CD4-positive, alpha-beta T cell treated with Interleukin-10 for 1 hour (primary cell): ENCODE measurements around the gene PRDX3.
"Not testable (repeated sequence)": the region's sequence is repeated elsewhere in the genome, so short reads cannot be mapped to it uniquely, and the experiment has no call there.

Experiments used
- DNase-seq: peaks from one replicate; pipeline ENCODE4 v3.0.0-alpha.2; 2020

The PRDX3 gene

DNA sequence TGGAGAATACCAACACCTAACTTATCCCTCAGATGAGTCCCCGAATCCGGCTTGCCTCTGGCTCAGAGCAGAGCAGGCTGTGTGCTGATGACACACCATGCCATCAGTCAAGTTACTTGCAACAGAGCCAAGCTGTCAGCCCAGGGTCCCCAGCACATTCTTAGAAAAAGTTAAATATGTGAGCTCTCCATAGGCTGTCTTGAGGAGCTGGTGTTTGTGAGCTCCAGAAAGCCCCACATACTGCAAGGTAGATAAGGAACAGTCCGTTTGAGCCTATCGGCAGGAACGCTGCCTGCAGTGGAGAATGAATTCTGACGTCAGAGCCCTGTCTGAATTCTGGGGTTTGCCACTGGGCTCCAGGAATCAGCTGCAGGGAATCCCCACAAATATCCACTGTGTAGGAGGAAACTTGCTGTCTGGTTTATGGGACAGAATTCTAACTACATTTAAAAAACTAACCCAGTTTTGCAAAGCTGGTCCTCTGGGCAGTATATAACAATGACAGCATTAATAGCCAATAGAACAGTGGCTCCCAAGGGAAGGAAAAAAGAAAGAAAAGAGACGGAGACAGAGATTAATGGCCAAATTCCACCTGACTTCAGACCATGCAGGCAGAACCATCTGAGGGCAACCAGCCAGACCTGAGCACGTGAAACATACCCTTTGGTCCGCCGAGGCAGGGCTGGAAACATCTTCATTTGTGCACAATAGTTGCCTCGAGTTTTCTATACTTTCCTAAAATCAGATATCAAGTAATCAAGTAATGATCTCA is 16.7 kb downstream of the PRDX3 start:
- DNase-seq, result no peak

DNA sequence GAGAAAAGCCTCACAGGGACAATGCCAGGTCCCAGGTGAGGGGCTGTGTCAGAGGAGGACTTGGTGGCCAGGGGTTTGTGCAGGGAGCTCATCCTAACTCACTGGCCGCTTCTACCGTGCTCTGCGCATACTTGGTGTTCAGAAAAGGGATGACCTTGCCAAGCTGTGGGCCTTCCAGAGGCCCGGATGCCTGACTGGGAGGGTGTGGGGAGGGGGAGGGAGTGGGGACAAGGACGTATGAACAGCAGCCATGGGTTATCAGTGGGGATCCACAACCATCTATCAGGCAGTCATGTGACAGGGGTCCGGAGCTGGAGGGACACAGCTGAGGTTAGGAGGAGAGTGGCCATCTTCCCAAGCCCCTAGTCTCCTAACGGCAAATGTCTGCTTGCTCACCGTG is 19.3 kb downstream of the PRDX3 start:
- DNase-seq, result no peak

DNA sequence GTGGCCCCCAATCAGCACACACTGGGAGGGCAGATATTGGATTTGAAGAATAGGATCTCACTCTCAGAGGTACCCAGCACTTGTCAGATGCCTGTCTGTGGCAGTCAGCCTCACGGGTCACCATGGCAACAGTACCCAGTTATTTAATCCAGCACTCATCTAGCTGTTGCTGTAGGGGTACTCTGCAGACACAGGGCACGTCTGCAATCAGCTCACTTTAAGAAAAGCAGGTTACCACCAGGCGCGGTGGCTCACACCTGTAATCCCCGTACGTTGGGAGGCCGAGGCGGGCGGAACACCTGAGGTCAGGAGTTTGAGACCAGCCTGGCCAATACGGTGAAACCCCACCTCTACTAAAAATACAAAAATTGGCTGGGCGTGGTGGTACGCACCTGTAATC is 25.0 kb downstream of the PRDX3 start:
- DNase-seq, result no peak

DNA sequence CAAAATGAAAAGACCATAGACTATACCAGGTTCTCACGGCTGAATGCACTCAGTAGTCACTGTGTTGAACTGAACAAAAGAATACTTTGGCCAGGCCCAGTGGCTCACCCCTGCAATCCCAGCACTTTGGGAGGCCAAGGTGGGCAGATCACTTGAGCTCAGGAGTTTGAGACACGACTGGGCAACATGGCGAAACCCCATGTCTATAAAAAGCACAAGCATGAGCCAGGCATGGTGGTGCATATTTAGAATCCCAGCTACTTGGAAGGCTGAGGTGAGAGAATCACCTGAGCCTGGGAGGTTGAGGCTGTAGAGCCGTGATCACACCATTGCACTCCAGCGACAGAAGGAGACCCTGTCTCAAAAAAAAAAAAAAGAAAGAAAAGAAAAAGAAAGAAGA is 25.6 kb downstream of the PRDX3 start:
- DNase-seq, result no peak

DNA sequence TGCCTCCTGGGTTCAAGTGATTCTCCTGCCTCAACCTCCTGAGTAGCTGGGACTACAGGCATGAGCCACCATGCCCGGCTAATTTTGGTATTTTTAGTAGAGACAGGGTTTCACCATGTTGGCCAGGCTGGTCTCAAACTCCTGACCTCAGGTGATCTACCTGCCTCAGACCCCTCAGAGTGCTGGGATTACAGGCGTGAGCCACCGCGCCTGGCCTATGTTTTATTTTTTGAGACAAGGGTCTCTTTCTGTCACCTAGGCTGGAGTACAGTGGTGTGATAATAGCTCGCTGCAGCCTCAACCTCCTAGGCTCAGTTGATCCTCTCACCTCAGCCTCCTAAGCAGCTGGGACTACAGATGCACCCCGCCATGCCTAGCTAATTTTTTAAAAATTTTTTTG is 27.0 kb downstream of the PRDX3 start:
- DNase-seq, result not testable (repeated sequence)

DNA sequence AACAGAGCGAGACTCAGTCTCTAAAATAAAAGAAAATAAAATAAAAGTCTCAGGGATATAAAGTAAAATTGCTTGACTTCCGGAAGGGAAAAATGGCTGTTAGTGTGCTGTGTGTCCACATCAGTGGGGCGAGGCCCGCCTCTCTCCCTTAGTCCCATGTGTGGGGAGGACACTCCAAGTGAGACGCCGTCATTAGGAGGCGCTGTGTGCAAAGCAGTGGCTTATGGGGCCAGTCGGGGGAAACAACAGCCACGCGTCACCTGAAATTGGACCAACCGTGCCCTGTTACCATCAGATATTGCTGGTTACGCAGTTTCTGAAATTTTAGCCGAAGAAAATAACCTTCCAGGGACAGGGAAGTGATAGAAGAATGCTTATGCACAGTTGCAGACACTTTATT is 28.9 kb downstream of the PRDX3 start:
- no peak for DNase-seq

DNA sequence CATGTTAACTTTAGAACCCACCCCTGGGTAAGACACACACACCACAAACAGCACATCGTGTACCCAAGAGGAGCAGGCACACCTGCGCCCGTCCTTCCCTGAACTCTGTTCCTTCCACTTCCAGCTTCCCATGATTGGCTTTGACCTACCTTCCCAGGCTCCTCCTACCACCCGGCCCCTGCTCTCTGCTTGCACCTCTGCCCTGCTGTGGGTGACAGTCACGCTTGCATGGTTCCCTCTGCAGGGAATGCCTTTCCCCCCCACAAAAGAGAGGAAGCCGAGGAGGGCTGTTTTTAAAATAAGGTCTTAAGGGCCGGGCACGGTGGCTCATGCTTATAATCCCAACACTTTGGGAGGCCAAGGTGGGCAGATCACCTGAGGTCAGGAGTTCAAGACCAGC is 29.5 kb downstream of the PRDX3 start:
- no peak for DNase-seq

DNA sequence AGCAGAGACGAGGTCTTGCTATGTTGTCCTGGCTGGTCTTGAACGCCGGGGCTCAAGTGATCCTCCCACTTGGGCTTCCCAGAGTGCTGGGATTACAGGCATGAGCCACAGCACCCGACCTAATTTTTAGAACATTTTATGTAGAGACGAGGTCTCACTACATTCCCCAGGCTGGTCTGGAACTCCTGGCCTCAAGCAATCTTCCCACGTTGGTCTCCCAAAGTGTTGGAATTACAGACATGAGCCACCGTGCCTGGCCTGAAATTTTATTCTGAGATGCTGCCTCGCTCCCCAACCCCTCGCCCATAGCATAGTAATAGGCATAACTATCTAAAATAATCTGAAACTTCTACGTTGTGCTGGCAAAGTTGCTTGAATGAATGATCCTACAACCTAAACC is 35.0 kb downstream of the PRDX3 start:
- no peak for DNase-seq

DNA sequence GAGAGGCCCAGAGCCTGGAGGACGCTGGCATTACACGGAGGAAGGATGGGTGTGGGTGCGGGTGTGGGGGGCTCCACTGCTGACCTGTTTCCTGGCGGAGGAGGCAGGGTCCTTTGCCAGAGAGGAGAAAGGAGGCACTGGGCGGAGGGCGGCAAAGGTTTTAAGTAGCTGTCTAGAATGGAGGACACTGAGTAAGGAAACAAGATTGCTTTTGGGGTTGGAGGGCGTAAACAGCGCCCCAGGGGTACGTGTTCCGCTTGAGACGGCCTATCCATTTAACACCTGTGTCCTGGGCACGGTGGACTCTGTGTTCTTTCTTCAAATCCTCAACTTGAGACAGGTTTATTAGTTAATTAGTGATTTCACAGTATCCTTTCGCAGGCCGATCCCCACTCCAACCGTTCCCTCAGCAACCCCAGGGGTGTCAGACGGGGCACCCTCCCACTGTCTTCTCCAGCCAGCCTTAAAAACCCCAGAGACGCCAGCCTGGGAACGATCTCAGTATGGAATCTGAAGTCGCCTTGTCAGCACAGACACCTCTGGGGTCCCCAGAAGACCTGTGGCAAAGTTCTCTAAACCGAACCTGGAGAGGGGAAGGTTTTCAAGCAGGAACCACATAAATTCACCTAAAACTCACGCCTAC is 37.9 kb downstream of the PRDX3 start:
- DNase-seq, result no peak

DNA sequence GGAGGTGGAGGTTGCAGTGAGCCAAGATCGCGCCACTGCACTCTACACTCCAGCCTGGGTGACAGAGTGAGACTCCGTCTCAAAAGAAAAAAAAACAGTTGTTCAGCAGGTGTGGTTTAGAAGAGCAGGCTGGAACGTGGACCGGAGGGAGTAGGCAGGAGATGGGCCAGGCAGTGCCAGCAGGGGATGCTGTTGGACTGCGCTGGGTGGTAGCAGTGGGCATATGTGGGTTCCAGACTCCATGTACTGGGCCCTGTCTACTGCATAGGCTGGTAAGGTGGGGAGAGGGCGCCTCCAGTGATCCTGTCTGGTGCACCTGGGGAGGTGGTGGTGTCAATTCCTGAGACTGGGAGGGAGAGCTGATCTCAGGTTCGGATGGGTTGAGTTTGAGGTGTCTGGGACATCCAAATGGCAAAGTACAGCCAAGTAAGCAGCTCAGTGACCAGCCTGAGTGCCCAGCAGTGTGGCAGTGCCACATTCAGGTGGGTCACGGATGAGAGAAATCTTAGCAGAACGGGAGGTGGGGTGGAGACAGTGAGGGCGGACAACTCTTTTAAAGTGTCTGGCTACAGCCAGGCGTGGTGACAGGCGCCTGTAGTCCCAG is 39.0 kb downstream of the PRDX3 start:
- DNase-seq, result peak; percentile 57

DNA sequence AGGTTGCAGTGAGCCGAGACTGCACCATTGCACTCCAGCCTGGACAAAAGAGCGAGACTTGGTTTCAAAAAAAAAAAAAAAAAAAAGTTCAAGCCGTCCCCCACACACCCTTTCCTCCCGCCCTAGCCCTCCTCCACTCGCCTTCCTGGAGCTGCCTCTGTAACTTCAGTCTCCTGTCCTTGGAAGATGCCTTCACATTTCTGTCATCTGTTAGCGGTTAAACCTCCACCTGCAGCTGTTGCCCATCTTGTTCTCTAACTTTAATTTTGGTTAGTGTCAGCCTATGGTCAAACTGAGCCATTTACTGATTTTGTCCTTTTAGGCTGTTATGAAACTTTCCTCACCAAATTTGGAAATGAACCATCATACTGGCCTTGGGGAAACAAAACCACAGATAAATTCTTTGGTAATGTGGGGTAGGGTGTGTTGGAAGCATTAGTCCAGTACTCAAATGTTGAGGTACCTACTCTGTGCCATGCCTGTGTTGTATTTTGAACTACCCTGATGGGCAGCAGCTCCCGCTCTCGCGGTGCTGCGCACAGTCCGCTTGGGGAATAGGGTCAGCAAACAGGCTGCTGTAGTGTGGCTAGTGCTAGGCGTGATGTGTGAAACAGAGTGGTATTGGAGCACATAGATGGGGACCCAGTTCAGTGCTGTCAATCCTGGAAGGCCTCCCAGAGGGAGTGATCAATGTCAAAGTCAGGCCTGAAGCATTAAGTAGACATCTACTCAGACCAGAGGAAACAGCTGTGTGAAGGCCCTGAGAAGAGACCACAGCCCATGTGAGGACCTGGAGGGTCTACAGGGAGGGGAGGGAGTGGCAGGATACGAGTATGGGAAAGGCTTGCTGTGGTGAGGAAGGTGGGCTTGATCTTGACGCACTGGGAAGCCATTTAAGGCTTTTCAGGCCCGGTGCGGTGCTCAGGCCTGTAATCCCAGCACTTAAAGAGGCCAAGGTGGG is 40.0 kb downstream of the PRDX3 start:
- DNase-seq, result no peak

DNA sequence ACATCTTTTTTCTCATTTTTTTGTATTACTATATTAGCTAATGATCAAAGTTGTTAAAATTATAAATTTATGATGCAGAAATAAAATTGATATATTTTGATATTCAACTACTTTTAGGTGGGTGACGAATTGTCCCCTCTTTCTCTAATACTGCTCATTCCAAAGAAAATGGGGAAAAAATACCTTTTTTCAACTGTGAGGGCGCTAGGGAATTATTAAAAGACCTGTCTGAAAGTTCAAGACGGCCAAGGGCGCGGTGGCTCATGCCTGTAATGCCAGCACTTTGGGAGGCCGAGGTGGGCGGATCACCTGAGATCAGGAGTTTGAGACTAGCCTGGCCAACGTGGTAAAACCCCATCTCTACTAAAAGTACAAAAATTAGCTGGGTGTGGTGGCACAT is 40.7 kb downstream of the PRDX3 start:
- DNase-seq, result not testable (repeated sequence)

DNA sequence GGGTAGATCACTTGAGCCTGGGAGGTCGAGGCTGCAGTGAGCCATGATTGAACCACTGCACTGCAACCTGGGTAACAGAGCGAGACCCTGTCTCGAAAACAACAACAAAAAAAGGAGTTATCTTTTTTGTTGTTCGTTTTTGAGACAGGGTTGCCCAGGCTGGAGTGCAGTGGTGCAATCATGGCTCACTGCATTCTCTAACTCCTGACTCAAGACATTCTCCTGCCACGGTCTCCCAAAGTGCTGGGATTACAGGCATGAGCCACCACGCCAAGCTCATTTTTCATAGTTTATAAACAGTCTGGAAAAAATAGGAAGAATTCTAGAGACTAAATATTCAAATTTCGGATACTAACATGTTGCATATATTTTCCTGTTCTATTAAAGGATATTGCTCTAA is 42.5 kb downstream of the PRDX3 start:
- DNase-seq, result no peak

DNA sequence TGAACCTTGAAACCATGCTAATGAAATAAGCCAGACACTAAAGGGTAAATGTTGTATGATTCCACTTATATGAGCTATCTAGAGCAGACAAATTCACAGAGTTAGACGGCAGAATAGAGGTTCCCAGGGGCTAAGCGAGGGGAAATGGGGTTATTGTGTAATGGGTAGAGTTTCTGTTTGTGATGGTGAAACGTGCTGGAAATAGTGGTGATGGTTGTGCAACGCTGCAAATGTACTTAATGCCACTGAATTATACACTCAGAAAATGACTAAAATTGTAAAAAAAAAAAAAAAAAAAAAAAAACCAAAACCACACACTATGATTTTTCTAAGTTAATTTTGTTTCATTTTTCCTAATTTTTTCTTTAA is 43.1 kb downstream of the PRDX3 start:
- no peak for DNase-seq

DNA sequence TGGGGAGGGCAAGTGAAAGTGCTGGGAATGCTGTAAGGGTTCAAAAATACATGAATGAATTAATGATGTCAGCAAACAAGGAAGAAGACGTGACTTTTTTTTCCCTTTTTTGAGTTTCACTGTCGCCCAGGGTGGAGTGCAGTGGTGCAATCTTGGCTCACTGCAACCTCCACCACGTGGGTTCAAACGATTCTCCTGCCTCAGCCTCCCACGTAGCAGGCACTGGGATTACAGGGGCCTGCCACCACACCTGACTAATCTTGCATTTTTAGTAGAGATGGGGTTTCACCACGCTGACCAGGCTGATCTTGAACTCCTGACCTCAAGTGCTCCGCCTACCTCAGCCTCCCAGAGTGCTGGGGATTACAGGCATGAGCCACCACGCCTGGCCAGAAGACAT is 44.7 kb downstream of the PRDX3 start:
- no peak for DNase-seq

DNA sequence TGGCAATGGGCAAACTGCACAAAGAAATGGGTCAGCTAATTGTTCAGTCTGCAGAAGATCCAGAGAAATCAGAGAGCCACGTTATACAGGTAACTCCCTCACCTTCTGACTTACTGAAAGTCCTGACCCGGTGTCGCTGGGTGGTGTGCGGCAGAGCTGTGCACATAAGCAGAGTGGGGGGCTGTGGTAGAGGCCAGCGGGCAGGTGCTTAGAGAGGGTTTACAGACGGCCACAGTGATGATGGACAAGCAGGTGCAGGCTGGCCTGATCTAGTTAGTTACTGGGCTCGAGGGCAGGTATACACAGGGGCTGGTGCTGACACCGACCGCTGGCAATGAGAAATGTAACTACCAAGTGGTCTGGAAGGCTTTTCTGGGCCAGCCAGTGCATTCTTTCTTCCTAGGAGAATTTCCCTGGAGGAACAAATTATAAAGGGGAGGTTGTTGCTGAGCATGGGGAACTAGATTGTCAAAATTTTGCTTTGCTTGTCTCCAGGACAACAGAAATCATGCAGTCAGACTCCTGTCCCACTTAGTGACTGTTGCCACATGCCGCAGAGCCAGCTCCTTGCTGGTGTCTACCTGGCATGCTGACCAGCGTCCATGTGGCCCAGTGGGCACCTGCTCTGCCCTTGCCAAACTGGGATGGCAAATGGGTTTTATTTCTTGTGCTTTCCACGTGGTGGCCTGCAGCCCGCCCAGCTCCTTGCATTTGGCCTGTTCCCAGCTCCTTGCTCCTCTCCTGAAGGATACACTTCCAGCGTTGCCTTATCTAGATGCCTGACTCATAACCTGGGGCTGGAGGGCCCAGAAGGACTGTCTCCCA is 45.9 kb downstream of the PRDX3 start:
- no peak for DNase-seq

DNA sequence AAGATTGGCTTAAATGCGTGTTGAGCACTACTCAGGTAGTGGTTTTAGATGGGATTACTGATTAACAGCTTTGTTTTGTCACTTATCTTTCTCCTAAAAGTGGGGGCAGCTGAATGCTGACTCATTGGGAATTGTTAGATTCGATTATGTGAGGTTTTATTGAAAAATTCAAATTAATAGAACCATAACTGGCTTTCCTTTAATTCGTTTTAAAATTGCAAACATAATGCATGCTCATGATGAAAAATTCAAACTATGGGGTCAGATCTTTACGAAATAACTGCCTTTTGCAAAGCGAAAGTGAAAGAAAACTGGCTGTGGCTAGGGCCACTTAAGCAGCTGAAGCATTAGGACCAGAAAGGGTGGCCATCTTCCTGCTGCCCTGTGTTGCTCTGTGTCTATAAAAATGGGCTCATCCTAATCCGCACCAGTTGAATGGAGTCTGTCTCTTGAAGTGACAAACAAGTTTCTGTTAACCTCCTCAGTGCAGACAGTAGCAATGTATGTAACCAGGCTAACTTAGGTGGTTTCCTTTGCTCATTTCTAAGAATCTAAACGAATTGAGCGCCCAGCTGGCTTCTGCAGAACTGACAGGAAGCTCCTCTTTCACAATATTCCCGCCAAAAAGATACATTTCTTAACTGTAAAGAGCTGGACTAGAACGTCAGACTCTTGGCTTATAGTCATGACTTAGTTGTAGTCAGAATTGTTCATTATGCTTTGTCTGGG is 46.9 kb downstream of the PRDX3 start:
- peak; percentile 62 for DNase-seq

DNA sequence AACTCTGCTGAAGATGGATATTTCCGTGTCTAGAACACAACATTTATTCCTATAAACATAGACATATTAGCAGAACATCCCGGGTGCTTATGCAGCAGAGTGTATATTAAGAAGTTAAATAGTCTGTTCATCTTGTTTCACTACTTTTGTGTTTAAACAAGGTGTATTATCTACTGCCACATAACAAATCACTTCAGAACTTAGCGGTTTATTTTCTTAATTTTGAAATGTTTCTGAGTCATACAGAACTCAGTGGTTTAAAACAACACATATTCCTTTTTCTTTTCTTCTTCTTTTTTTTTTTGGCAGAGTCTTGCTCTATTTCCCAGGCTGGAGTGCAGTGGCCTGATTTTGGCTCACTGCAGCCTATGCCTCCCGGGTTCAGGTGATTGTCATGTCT is 48.9 kb downstream of the PRDX3 start:
- no peak for DNase-seq

DNA sequence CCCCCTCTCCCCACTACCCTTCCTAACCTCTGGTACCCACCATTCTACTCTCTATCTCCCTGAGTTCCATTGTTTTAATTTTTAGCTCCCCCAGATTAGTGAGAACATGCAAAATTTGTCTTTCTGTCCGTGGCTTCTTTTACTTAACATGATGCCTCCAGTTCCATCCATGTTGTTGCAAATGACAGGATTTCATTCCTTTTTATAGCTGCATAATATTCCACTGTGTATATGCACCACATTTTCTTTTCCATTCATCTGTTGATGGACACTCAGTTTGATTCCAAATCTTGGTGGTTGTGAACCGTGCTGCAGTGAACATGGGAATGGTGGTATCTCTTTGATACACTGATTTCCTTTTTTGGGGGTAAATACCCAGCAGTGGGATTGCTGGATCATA is 52.7 kb downstream of the PRDX3 start:
- DNase-seq, result no peak

DNA sequence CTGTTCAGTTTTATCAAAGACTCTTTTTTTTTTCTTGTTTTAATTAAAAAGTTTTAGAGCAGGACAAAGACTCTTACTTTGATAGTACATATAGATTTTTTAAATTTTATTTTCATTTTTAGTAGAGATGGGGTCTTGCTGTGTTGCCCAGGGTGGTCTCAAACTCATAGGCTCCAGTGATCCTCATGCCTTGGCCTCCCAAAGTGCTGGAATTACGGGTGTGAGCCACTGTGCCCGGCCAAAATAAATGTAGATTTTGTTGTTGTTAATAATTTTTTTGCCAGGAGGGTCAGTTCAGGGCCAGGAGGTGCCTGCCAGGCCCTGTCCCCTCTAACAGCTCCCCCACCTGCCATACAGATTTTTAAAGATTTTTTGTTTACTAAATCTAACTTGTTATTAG is 57.7 kb downstream of the PRDX3 start:
- no peak for DNase-seq

DNA sequence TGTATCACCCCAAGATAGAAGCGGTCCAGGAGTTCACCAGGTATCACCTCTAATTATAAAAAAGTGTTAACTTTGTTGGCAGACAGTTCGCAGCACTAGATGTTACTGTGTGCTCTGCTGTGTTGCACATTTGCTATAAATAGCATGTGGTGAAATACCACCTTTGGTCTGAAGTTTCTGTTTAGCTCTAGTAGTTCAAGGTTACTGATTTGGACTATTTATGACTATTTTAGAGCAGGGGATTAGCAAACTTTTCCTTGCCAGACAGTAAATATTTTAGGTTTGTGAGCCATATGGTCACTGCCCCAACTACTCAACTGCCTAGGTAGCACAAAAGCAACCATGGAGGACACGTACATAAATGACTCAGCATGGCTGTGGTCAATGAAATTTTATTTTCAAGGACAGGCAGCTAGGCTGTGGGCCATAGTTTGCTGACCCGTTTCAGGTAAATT is 58.2 kb downstream of the PRDX3 start:
- peak; percentile 47 for DNase-seq

DNA sequence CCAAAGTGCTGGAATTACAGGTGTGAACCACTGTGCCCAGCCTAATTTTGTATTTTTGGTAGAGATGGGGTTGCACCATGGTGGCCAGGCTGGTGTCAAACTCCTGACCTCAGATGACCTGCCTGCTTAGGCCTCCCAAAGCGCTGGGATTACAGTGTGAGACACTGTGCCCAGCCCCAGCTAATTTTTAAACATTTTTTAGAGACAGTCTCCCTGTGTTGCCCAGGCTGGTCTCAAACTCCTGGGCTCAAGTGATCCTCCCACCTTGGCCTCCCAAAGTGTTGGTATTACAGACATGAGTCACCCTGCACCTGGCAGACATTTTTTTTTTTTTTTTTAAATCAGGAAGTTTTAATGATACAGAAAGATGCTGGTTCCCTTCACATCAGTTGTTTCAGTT is 59.2 kb downstream of the PRDX3 start:
- no peak for DNase-seq
